GM21717 (cell line): ENCODE data around the gene SLC12A7.

Experiments used
- ATAC-seq: cut with Tn5 transposase; IDR thresholded peaks from one replicate; pipeline ENCODE4 v1.9.1; 2021; ENCODE audit warnings: mild to moderate bottlenecking, moderate library complexity; ENCODE audit not compliant: unreplicated experiment

Gene SLC12A7

DNA sequence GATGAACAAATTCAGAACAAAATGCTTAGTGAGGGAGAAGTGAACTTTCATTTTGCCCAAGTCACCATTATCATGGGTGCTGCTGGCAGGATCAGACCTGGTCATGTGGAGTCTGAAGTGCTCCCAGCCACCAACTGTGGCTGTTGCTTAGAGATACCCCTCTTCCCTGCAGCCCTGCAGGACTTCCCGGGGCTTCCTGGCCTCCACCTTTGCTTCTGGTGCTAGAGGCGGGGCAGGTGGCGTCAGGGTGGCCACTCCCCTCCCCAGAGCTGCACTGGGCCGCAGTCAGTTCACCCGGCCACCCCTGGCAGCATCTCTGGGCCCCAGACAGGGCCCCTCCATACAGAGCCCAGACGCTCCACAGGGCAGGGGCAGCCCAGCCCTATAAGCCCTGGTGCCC is 30.0 kb upstream of the SLC12A7 start:
- ATAC-seq, result no peak

DNA sequence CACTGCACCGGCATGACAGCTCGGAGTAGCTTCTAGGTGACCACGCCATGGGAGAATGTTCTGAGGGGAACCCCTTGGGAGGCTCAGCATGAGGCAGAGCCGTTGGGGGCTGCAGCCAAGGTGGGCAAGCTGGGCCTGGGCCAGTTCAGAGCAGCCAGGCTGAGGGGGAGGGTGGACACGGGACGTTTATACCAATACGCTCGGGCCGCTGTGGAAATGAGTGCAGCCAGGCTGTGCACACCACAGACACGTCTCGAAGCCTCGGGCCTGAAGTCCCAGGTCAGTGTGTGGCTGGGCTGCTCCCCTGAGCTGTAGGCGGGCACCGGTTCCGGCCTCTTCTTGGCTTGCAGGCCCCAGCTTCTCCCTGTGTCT is 28.9 kb upstream of the SLC12A7 start:
- ATAC-seq, result no peak

DNA sequence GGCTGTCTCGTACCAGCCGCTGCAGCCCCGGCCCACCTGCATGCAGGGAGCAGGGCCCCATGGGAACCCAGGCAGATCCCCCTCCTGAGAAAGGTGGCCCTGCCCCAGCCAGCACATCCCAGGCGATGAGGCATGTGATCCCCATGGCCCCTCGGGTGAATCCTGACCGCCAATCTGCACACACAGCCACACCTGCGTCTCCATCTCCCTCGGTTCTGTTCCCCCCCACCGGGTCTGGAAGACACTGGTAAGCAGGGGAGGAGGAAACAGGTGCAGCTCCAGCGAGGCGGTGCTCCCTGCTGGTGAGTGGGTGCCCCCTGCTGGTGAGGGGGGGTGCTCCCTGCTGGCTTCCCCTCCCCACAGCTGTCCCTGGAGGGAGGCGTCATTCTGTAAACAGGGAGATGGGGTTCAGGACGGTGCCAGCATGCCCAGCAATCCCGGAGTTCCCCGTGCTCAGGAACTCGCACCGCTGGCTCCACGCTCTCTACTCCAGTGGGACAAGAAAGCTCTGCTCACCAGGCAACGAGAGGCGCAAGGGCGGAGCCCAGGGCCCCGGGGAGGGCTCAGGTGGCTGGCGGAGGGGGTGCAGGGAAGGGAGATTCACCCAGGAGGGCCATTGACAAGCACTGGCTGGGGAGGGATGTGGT is 28.4 kb upstream of the SLC12A7 start:
- no peak for ATAC-seq

DNA sequence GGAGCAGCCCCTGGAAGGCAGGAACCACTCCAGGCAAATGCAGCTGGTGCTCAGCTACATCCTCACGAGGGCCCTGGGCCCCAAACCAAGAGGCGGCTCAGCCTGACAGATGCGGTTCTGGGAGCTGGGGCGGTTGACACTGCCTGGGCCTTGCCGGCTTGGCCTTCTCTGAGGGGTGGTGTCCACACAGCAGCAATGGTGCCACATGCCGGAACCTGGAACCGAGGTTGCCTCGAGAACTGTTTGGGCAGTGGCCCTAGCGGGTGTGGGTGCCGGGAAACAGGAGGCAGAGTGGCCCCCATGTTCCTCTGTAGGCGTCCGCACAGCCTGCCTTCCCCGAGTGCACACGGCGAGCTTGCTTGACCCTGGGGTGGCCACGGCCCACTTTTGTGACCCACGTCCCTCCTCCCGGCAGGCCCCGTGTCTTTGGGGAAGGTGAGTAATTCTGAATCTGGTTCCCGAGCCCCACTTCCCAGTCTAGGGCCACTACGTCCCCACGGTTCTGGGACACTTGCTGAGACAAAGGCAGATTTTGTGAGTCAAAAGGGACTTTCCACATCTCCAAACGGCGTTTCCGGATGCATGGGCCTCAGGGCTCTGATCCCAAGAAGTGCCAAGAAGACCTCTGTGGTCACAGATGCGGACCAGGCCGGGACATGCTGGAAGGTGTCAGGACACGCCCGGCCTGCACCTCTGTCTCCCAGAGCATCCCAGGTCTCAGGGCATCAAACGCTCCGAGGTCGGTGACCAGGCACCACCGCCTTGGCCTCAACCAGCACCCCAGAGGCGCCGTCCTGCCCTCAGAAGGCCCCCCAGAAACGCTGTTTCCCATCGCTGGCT is 27.7 kb upstream of the SLC12A7 start:
- ATAC-seq, result no peak

DNA sequence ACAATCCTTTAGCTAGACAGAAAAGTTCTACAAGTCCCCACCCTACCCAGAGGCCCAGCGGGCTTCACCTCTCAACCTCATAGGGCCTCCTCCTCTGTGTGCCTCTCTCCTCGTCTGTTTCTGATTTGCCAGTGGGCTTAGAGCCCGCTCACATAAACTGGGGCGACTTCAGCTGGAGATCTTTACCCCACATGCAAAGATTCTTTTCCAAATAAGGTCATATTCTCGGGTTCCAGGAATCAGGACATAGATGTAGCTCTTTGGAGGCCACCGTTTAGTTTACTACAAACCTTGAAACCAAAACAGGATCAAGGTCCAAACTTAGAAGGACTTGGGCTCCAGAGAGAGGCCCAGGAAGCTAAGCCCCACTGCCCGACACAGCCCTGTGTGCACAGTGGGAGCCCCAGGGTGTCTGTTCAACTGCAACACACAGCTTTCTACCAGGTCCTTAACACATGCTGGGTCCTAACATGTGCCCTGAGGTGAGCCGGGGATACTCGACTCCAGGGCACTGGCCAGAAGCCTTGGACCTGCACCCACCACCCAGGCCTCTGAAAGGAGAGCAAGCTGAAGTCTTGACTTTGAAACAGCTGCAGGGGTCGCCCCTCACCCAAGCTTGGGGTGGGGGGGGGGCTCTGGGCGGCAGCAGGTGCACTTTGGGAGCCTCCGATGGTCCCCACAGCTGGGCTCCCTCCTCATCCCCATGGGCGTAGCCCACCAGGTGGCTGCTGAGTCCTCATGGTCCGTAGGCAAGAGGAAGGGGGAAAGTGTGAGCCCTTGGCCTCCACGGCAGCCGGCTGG is 26.8 kb upstream of the SLC12A7 start:
- no peak for ATAC-seq

DNA sequence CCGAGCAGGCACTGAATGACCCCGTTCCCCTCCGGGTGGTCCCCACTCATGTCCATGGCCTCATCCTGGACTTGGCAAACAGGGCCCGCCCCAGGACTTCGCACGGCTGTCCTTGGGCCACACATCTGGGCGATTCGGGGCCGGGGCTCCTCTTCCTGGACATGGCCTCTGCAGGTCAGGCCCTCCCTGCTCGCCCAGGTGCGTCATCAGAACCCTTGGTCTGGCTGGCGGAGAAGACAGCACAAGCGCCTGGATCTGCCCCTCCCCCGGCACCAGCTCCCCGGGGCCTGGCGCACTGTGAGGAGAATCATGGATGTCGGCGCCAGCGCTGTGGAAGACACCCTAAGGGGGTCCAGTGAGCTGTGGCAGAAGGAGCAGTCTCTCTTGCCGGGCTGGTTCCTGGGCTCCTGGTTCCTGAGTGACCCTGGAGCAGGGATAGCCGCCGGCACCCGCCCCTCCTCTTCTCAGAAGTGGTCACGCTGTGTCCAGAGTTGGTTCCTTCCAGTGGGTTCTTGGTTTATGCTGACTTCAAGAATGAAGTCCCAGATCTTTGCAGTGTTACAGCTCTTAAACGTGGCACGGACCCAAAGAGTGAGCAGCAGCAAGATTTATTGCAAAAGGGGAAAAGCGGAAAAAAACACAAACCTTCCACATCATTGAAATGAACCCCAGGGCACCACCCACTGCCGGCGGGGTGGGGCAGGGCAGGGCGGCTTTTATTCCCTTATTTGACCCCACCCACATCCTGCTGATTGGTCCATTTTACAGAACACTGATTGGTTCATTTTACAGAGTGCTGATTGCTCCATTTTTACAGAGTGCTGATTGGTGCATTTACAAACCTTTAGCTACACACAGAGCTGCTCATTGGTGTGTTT is 25.9 kb upstream of the SLC12A7 start:
- no peak for ATAC-seq

DNA sequence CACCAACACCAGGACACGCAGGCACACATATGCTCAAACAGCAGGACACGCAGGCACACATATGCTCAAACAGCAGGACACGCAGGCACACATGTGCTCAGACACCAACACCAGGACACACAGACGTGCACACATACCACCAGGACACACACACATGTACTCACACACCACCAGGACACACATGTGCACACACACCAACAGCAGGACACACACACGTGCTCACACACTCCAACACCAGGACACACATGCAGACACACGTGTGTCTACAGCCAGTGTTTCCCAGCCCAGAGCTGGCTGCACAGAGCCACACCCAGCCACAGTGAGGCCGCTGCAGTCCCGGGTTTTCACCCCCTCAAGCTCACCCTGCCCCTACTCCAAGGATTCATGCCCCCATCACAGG is 25.0 kb upstream of the SLC12A7 start:
- ATAC-seq, result no peak

DNA sequence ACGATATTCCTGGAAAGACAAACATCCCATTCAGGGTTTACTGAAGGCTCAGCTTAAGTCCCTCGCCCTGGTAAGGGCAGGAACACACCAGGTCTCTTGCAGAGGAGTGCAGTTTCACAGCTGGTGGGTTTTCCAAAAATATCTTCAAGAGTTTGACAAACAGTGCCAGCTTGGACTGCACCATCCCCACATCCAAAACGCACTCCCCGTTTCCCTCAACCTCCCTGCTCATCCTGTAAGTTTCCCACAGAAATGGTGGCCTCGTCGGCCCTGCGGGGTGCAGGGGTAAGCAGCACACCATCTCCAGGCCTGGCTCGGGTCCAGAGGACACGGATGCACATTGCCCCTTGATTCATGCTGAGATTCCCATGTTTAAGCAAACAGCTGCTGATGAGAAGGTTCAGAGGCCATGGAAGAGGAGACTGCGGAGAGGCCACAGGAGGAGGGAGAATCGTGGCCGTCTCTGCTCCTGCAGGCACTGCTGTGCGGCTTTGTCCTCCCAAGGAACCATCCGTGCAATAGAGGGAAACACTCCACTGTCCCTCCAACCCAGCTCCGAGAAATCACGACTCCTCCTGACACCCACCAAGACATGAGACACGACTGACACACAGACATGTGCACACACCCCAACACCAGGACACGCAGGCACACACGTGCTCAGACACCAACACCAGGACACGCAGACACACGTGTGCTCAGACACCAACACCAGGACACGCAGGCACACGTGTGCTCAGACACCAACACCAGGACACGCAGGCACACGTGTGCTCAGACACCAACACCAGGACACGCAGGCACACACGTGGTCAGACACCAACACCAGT is 24.0 kb upstream of the SLC12A7 start:
- ATAC-seq, result no peak

DNA sequence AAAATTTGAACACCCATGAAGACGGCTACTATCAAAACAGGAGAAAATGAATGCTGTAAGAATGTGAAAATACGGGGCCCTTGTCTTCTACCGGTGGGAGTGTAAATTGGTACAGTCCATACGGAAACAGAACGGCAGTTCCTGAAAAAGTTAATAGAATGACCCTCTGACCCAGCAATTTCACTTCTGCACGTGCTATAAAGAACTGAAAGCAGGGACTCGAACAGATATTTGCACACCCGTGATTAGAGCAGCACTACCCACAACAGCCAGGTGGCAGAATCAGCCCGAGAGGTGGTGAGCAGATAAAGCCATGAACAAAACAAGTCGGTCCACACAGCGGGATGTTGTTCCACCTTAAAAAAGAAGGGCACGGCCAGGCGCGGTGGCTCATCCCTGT is 22.6 kb upstream of the SLC12A7 start:
- no peak for ATAC-seq

DNA sequence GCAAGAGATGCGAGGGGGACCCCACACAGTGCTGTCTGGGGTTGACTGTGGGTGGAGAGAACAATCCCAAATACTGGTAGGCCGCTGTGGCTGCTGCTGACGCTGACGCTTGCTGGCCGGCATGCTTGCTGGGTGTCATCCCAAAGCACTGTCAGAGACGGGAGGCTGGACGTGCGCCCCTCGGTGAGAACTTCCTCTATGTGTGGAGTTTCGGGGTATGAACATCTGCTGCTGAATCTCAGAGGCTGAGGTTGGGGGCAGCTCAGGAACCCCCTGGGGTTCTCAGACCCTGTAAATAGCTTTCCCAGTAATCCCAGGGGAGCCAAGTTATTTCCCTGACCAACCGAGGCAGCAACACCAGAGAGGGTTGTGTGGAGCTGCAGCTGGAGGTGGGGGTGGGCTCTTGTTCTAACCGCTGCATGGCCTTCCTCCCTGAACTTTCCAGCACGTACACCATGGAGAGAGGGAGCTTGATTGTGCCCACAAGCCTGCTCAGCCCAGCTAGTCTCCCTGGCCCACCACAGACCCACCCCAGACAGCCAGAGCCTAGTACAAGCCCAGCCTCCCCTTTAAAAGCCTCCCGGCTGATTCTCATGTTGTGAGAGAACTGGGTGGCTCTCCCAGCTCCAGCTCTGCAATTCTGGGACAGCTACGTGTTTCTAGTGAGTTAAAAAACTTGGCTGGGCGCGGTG is 21.8 kb upstream of the SLC12A7 start:
- no peak for ATAC-seq

DNA sequence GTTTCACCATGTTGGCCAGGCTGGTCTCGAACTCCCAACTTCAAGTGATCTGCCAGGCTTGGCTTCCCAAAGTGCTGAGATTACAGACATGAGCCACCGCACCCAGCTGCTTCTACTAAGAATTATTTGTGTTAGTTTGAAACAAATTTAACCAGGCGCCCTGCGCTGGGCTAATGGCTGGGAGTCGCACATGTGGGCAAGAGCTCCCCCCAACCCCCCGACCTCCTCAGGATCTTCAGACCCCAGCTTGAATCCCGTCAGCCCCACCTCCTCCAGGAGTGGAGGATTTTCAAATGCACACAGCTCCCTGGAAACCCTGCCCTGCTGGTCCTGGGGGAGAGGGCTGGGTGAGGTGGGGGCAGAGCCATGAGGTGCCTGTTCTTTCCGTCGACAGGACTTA is 21.2 kb upstream of the SLC12A7 start:
- no peak for ATAC-seq

DNA sequence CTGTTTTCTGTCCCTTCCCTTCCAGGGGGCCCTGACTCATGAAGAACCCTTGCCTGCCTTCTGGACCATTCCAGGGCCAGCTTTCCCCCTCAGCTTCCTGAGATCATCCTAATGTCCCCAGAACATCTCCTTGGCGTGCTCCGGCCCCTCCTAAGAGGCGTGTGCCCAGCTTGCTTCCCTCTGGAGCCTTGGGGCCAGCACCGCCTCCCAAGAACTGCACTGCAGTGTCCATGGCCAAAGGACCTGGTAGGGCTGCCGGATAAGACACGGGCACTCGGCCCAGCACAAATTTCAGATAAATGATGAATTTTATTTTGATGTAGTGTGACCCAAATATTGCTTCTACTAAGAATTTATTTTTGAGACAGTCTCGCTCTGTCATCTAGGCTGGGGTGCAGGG is 20.7 kb upstream of the SLC12A7 start:
- no peak for ATAC-seq

DNA sequence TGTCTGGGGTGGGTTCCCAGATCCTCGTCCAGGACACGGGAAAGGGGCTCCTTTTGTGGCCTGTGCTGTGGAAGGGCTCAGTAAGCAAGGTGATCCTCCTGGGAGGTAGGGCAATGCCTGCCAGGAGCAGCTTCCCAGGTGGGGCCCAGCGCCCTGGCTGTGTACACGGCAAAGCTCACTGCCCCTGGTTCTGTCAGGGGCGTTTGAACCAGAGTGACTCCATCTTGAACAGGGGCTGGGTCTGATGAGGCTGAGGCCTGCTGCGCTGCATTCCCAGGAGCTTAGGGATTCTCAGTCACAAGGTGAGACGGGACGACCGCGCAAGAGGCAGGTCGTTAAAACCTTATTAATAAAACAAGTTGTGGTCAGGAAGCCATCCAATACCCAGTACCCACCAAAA is 19.9 kb upstream of the SLC12A7 start:
- ATAC-seq, result no peak

DNA sequence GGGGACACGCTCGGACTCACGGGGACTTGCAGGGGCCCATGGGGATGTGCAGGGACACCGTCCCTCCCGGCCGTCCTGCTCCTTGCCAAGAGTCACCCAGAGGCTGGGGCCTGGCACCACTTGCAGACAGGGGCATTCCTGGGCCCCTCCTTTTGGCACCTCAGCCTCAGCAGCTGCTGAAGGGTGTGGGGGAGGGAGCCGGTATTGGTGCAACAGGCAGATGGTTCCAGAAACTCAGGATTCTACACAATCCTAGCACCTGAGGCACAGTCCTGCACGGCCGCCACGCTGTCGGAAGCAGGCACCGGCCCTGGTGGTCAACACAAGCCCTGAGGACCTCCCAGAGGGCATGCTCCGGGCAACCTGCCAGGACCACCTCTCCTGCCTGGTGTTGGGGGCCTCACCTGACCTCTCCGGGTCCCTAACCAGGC is 19.3 kb upstream of the SLC12A7 start:
- ATAC-seq, result no peak

DNA sequence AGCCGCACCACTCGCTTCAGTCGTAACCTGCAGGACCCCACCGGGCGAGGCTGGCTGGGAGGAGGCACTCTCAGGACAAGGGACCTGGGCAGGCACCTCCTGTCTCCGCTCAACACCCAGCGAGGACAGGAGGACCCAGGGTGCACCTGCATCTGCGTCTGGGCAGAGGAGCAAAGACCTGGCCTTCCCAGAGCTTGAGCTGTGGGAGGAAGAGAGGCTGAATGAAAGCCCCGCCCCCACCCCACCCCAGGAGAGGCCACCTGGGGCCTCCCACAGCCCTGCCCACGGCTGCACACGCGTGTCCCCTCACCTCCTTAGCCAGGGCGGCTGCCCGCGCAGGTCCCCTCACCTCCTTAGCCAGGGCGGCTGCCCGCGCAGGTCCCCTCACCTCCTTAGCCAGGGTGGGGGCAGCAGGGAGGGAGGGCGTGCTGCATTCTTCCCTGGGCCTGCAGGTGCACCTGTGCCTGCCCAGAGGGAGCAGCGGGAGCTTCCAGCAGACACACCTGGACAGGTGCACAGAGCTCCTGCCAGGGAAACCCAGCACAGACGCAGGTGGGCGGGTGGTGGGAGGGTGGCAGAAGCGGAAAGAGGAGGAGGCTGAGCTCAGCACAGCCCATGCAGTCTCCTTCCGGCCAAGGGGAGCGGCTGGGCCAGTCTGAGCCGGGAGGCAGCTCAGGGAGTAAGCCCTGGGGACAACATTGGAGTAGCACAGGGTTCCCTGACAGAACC is 18.5 kb upstream of the SLC12A7 start:
- no peak for ATAC-seq

DNA sequence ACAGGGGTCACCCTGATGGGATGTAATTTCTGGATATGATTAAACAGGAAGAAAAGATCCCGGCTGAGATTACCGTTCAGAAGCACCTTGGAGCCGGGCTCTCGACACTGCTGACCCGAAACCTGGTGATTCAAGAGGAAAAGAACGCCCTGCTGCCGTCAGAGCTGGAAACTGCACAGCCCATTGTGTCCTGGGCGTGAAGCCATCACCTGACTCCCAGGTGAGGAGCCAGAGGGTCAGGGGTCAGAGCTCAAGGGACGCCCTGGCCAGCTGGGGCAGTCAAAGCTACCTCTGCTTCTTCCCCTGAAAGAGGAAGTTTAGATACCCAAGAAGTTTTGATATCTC is 17.8 kb upstream of the SLC12A7 start:
- ATAC-seq, result no peak

DNA sequence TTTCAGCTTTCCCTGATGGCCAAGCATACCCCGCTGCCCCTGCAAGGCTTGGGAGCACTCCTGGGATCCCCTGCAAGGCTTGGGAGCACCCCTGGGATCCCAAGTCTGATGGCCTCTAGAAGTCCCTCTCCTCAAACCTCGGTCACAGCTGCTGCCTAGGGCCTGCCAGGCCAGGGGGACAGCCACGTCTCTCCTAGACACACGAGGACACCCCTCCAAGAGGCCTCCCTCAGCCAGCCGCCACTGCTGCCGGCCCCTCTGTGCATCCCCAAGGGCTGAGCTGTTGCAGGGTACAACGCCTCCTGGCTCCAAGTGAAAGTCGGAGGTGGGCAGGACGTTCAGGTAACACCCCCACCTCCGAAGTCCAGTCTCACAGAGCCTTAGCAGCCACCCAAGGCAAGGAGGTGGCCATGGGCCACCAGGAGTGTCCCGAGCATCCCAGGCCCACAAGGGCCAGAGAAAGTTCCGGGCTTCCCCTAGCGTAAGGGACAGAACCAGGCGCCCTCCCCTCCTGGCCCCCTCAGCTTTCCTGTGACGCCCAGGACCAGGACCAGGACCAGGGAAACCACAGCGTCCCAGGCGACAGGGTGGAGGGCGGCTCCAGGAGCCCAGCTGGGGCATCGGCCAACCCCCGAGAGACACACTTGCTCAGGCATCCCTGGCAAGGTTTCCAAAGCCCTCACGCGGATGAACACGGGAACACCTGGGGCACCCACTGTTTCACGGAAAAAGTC is 17.3 kb upstream of the SLC12A7 start:
- ATAC-seq, result no peak
